K562 (cell line): ENCODE measurements around the gene SLC22A23. TPM values are rescaled to one million over a fixed set of nuclear protein-coding genes. Genes with fewer than 3 reads are reported as not detected.

Source experiments
- COPS2 ChIP-seq: fragments of 450-650 bp; conservative IDR thresholded peaks from 2 replicates; pipeline ENCODE4 v1.6.1; 2016; ENCODE audit warnings: mild to moderate bottlenecking, moderate library complexity
- ELF1 ChIP-seq: fragments of 200-800 bp; sonication (Bioruptor generic); IDR thresholded peaks from 2 replicates; pipeline ENCODE4 v1.6.1; 2016; ENCODE audit warnings: missing genetic modification characterization, missing compliant biosample characterization
- GABPA ChIP-seq: fragments of 200-800 bp; sonication (Bioruptor generic); conservative IDR thresholded peaks from 2 replicates; pipeline ENCODE4 v1.6.1; 2016; ENCODE audit warnings: low read depth, missing genetic modification characterization, missing compliant biosample characterization
- GTF2B ChIP-seq: IDR thresholded peaks from 2 replicates; pipeline ENCODE4 v1.6.1; 2011; ENCODE audit not compliant: insufficient read length; ENCODE audit errors: extremely low read depth
- HOXB6 ChIP-seq: fragments of 250-450 bp; sonication (Bioruptor Pico); IDR thresholded peaks from 2 replicates; pipeline ENCODE4 v1.5.1; 2022; ENCODE audit warnings: mild to moderate bottlenecking, borderline replicate concordance
- NCOA4 ChIP-seq: fragments of 450-650 bp; IDR thresholded peaks from 2 replicates; pipeline ENCODE4 v1.6.1; 2018; ENCODE audit warnings: mild to moderate bottlenecking; ENCODE audit not compliant: partially characterized antibody
- PBX2 ChIP-seq, 2 experiments: IDR thresholded peaks in 1 of 2; conservative IDR thresholded peaks in 1 of 2; 2 replicates each; pipeline ENCODE4 v1.6.1; 2016; ENCODE audit warnings: low read depth in 2 of 2, mild to moderate bottlenecking in 1 of 2, missing compliant biosample characterization in 1 of 2, missing genetic modification characterization in 1 of 2, moderate library complexity in 1 of 2
- RB1 ChIP-seq: fragments of 450-650 bp; IDR thresholded peaks from 2 replicates; pipeline ENCODE4 v1.6.1; 2017; ENCODE audit warnings: low read depth, mild to moderate bottlenecking
- SMAD3 ChIP-seq: fragments of 450-650 bp; formaldehyde crosslinking; conservative IDR thresholded peaks from 2 replicates; pipeline ENCODE4 v1.4.0; 2020; ENCODE audit warnings: mild to moderate bottlenecking
- TBP ChIP-seq: optimal IDR thresholded peaks from 2 replicates; pipeline ENCODE3; 2011; ENCODE audit warnings: low read depth, low read length, improper control_type of control experiment
- THAP7 ChIP-seq: fragments of 250-450 bp; sonication (Bioruptor Pico); IDR thresholded peaks from 2 replicates; pipeline ENCODE4 v1.5.0; 2021
- TSHZ1 ChIP-seq: fragments of 250-450 bp; sonication (Bioruptor Pico); IDR thresholded peaks from 2 replicates; pipeline ENCODE4 v1.4.0; 2020; ENCODE audit warnings: mild to moderate bottlenecking, moderate library complexity
- ZBTB33 ChIP-seq: sonication (generic); formaldehyde crosslinking; IDR thresholded peaks from 2 replicates; pipeline ENCODE4 v1.8.1; 2023; ENCODE audit warnings: mild to moderate bottlenecking, missing genetic modification reagents
- ZNF174 ChIP-seq: fragments of 250-450 bp; sonication (Bioruptor Pico); IDR thresholded peaks from 2 replicates; pipeline ENCODE4 v1.4.0; 2020; ENCODE audit warnings: mild to moderate bottlenecking
- ZNF695 ChIP-seq: fragments of 450-650 bp; formaldehyde crosslinking; IDR thresholded peaks from 2 replicates; pipeline ENCODE4 v1.4.0; 2020; ENCODE audit warnings: mild to moderate bottlenecking, moderate library complexity
- ZNF717 ChIP-seq: fragments of 250-450 bp; sonication (Bioruptor Pico); IDR thresholded peaks from 2 replicates; pipeline ENCODE4 v1.5.0; 2021
- polyA plus RNA-seq, 8 experiments: library from polyadenylated mRNA; depleted of rRNA in 4 of 8; stranded (reverse) in 5 of 8; unstranded in 3 of 8; fragments of >200 nt; fragmentation: Nextera tagmentation in 2 of 8; fragmentation: Illumina TruSeq in 1 of 8; extraction: Ambion mirVana in 2 of 8; extraction: Trizol in 1 of 8; gene quantifications; 2 replicates each; pipeline versions ENCODE4 v1.2.1 to v1.2.3, GENCODE V29; 2011 to 2014; ENCODE audit warnings: inconsistent platforms in 1 of 8, missing spikeins in 1 of 8
- total RNA-seq, 7 experiments: library from RNA; depleted of rRNA in 6 of 7; stranded (reverse); fragments of >200 nt in 6 of 7; fragmentation: Illumina TruSeq in 2 of 7; extraction: Trizol in 2 of 7; gene quantifications; 2 replicates each; pipeline versions ENCODE4 v1.2.1 to v1.2.3, GENCODE V29; 2011 to 2021; ENCODE audit warnings: low replicate concordance in 1 of 7

SLC22A23 gene
- total and polyA plus RNA-seq, 9 of the 15 experiments (the other 6 are each of a cell fraction or from before 2014, with no cell fraction given): 0.30 to 8.7 (median 2.5) TPM

GRCh38 chr6:3251462-3252314, 205.2 kb downstream of the SLC22A23 start (continued):
- TF ChIP-seq PBX2 (CRISPR knock-in tag; IDR thresholded peaks at IDR 0.05; ENCODE audit: low read depth) (no peak), PBX2 (tag; conservative IDR thresholded peaks at IDR 0.05; ENCODE audit: low read depth) (0 out of 2 replicates have a peak, but pooled peaks have one; percentile 17), RB1 (peak; percentile 76), ZNF717 (no peak), ELF1 (tag) (0 out of 2 replicates have a peak, but pooled peaks have one; percentile 13), ZBTB33 (CRISPR knock-in tag) (peak; percentile 37; the same call in 1 of the 2 replicates), TBP (peak; percentile 22), NCOA4 (no peak), GTF2B (no peak), SMAD3 (CRISPR knock-in tag) (no peak), ZNF695 (CRISPR knock-in tag) (0 out of 2 replicates have a peak, but pooled peaks have one; percentile 17), HOXB6 (0 out of 2 replicates have a peak, but pooled peaks have one; percentile 21), ZNF174 (CRISPR knock-in tag) (no peak), GABPA (no peak), THAP7 (no peak), COPS2 (no peak), TSHZ1 (no peak)
